ENCODE data around the gene FAM120A.
"Not testable (repeated sequence)": the region's sequence is repeated elsewhere in the genome, so short reads cannot be mapped to it uniquely, and the experiment has no call there.

The FAM120A gene

GRCh38 chr9:93509084-93509483 is 57.6 kb downstream of the FAM120A start:
- TF ChIP-seq CTCF (IDR thresholded peaks at IDR 0.05; ENCODE audit: low read depth, low read length): no peak
- no peak for DNase-seq (ENCODE audit: low read depth, low spot score)
- no peak overlapping the region for H3K4me3 ChIP-seq (ENCODE audit: low read depth, low read length)
- in situ Hi-C loops (cut with HindIII; ENCODE audit: low sequenced_read_pairs): no loop called here

- no peak for DNase-seq (ENCODE audit: low read depth, low spot score)
Measured at GRCh38 chr9:93510041-93510440, 58.6 kb downstream of the FAM120A start.

GRCh38 chr9:93511228-93511627 is 59.7 kb downstream of the FAM120A start:
- H3K4me3 ChIP-seq (ENCODE audit: low read depth, low read length); DNase-seq (ENCODE audit: low read depth, low spot score); in situ Hi-C loops (cut with HindIII; ENCODE audit: low sequenced_read_pairs): not testable (repeated sequence)

More at GRCh38 chr9:93510041-93510440, 58.6 kb downstream of the FAM120A start:
- no peak for TF ChIP-seq CTCF (IDR thresholded peaks at IDR 0.05; ENCODE audit: low read depth, low read length)
- in situ Hi-C loops (cut with HindIII; ENCODE audit: low sequenced_read_pairs): no loop called here
- no peak overlapping the region for H3K4me3 ChIP-seq (ENCODE audit: low read depth, low read length)

GRCh38 chr9:93512170-93512812 is 60.8 kb downstream of the FAM120A start:
- in situ Hi-C loops (cut with HindIII; ENCODE audit: low sequenced_read_pairs); H3K4me3 ChIP-seq (ENCODE audit: low read depth, low read length); DNase-seq (ENCODE audit: low read depth, low spot score): not testable (repeated sequence)

GRCh38 chr9:93513606-93514005 is 62.1 kb downstream of the FAM120A start:
- DNase-seq (ENCODE audit: low read depth, low spot score): no peak
- no peak overlapping the region for H3K4me3 ChIP-seq (ENCODE audit: low read depth, low read length)
- TF ChIP-seq CTCF (IDR thresholded peaks at IDR 0.05; ENCODE audit: low read depth, low read length): no peak
- in situ Hi-C loops (cut with HindIII; ENCODE audit: low sequenced_read_pairs): no loop called here

GRCh38 chr9:93517331-93517730 is 65.8 kb downstream of the FAM120A start:
- no peak overlapping the region for H3K4me3 ChIP-seq (ENCODE audit: low read depth, low read length)
- TF ChIP-seq CTCF (IDR thresholded peaks at IDR 0.05; ENCODE audit: low read depth, low read length): no peak
- no peak for DNase-seq (ENCODE audit: low read depth, low spot score)
- in situ Hi-C loops (cut with HindIII; ENCODE audit: low sequenced_read_pairs): no loop called here

GRCh38 chr9:93520523-93520922 is 69.0 kb downstream of the FAM120A start:
- H3K4me3 ChIP-seq (ENCODE audit: low read depth, low read length): no peak overlapping the region
- TF ChIP-seq CTCF (IDR thresholded peaks at IDR 0.05; ENCODE audit: low read depth, low read length): no peak
- in situ Hi-C loops (cut with HindIII; ENCODE audit: low sequenced_read_pairs): no loop called here
- no peak for DNase-seq (ENCODE audit: low read depth, low spot score)

- no peak for TF ChIP-seq CTCF (IDR thresholded peaks at IDR 0.05; ENCODE audit: low read depth, low read length)
- DNase-seq (ENCODE audit: low read depth, low spot score): no peak
- H3K4me3 ChIP-seq (ENCODE audit: low read depth, low read length): no peak overlapping the region
- in situ Hi-C loops (cut with HindIII; ENCODE audit: low sequenced_read_pairs): no loop called here
Measured at GRCh38 chr9:93522736-93523135, 71.3 kb downstream of the FAM120A start.
